ENCODE measurements around the gene TUBE1. TPM values are rescaled to one million over a fixed set of nuclear protein-coding genes. Genes with fewer than 3 reads are reported as not detected.

Gene TUBE1
- total and polyA plus RNA-seq, 2 of the 4 experiments (the other 2 are of a cell fraction), result 7.9 to 8.6 TPM

DNA sequence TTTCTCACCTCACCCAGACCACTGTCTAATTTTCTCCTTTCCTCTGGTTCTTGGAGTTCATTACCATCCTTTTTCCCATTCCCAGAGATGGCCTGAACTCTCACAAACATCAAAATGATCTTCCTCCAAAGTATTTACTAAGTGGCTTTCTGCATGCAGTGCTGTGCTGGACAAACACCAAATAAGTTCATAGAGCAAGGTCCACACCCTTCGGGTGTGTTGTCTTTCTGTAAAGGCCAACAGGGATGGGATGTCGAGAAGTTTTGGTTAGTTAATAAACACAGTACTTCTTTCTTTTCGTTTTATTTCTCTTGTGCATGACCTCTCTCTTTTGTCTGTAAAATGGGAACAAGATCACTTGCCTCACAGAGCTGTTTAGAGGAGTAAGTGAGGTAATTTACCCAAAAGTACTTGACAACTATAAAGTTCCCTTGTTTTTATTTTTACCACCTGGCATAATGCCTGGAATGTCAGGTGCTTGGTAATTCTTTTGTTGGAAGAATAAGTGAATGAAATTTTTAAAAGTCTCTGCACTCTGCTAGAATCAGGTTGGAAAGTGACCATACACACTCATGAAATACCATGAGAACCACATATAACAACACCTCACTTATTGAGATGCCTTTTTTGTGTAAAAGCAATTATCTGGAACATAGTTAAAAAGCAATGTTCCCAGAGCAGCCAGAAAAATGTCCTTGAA, 56.2 kb downstream of the TUBE1 start:
- Histone ChIP-seq H2AFZ (replicated peaks; ENCODE audit: low read length, poor library complexity) (no peak overlapping the region), H3K4me2 (ENCODE audit: low read depth, low read length) (no peak overlapping the region), H3K56ac (ENCODE audit: extremely low read depth, insufficient read depth, low read length) (no peak overlapping the region), H3K18ac (ENCODE audit: low read depth, low read length) (no peak overlapping the region), H2BK5ac (ENCODE audit: low read depth, low read length, poor library complexity, severe bottlenecking) (no peak overlapping the region), H4K20me1 (ENCODE audit: insufficient read depth, low read length) (no peaks in the 10 kb centered on the region), H4K8ac (ENCODE audit: low read depth in 2 of 2, low read length in 2 of 2) (no peak overlapping the region), H2BK120ac (ENCODE audit: low read depth, low read length) (no peak overlapping the region), H4K91ac (ENCODE audit: insufficient read depth, low read depth, low read length) (no peak overlapping the region), H3K14ac (replicated peaks; ENCODE audit: low read depth, low read length) (no peak overlapping the region), H2AK9ac (replicated peaks; ENCODE audit: low read depth, low read length, poor library complexity) (no peak overlapping the region), H3K4me1 (ENCODE audit: control insufficient read depth, insufficient read depth, low read length) (no peaks in the 10 kb centered on the region), H3K9me3 (ENCODE audit: control insufficient read depth, insufficient read depth, low read length) (no peaks in the 10 kb centered on the region), H3K9ac (ENCODE audit: low read depth, low read length) (no peak overlapping the region), H3K27me3 (ENCODE audit: control insufficient read depth, insufficient read depth, low read length) (peaks cover 15% of the 10 kb centered on the region), H3K79me1 (ENCODE audit: low read depth in 1 of 2, low read length in 2 of 2) (no peaks in the 10 kb centered on the region), H3K36me3 (ENCODE audit: control insufficient read depth, insufficient read depth, low read length) (no peaks in the 10 kb centered on the region), H3K9me1 (ENCODE audit: insufficient read depth, low read length) (0 out of 2 replicates have a peak, but pooled peaks cover 3% of the 10 kb centered on the region), H2BK20ac (ENCODE audit: low read depth, low read length) (no peak overlapping the region), H2AK5ac (ENCODE audit: low read depth, low read length) (no peak overlapping the region), H4K5ac (ENCODE audit: low read depth, low read length) (no peak overlapping the region), H3K27ac (ENCODE audit: insufficient read depth, low read length) (no peak overlapping the region), H3K4me3 (ENCODE audit: insufficient read depth, low read depth, low read length) (no peak overlapping the region), H3K4ac (ENCODE audit: low read depth, low read length) (no peak overlapping the region), H3K23ac (ENCODE audit: low read depth, low read length) (no peak overlapping the region), H2BK15ac (ENCODE audit: low read depth, low read length) (no peak overlapping the region)
- BruUV-seq (replicated peaks), result no TSS peak
- in situ Hi-C loops (cut with MboI; ENCODE audit: low sequenced_read_pairs), result loop anchor here (25.0 kb wide), 2 partner anchors 669 to 994 kb away; no protein-coding TSS in a partner anchor
- dilution Hi-C loops (cut with HindIII; ENCODE audit: low sequenced_read_pairs, unreplicated experiment), result no loop called here
- intact Hi-C loops (cut with micrococcal nuclease), result no loop called here
- no CpG with 5 or more reads among the region's 3 CpGs for WGBS, 2 experiments (ENCODE audit: extremely low coverage in 2 of 2, insufficient read length in 1 of 2)
- DNase-seq (no peak), ATAC-seq (ENCODE audit: low read depth) (no peak)
- ChIA-PET POLR2A (ENCODE audit: unreplicated experiment) (no interaction called here), CTCF (no interaction called here)
- TF ChIP-seq RCOR1 (IDR thresholded peaks at IDR 0.05; ENCODE audit: insufficient replicate concordance, low read length) (no peak), MXI1 (IDR thresholded peaks at IDR 0.05; ENCODE audit: borderline replicate concordance, low read depth, low read length) (no peak), POLR2A (IDR thresholded peaks at IDR 0.05; ENCODE audit: low read depth, low read length) (no peak), CHD1 (IDR thresholded peaks at IDR 0.05; ENCODE audit: low read depth, low read length) (no peak), USF2 (IDR thresholded peaks at IDR 0.05; ENCODE audit: low read depth, low read length) (no peak), ELK1 (IDR thresholded peaks at IDR 0.05; ENCODE audit: borderline replicate concordance, low read depth, low read length) (no peak), BHLHE40 (IDR thresholded peaks at IDR 0.05; ENCODE audit: low read depth, low read length) (no peak), RFX5 (IDR thresholded peaks at IDR 0.05; ENCODE audit: low read depth, low read length) (no peak), SMC3 (IDR thresholded peaks at IDR 0.05; ENCODE audit: low read depth, low read length) (no peak), RAD21 (IDR thresholded peaks at IDR 0.05; ENCODE audit: low read length) (no peak), NFE2L2 (IDR thresholded peaks at IDR 0.05; ENCODE audit: low read depth, low read length) (no peak), MAZ (IDR thresholded peaks at IDR 0.05; ENCODE audit: borderline replicate concordance, low read depth, low read length) (no peak), CEBPB (IDR thresholded peaks at IDR 0.05; ENCODE audit: low read depth, low read length) (no peak), FOS (IDR thresholded peaks at IDR 0.05; ENCODE audit: low read depth, low read length) (no peak), MAFK (IDR thresholded peaks at IDR 0.05; ENCODE audit: low read depth, low read length) (no peak)
- TF ChIP-seq, protein P1, sequence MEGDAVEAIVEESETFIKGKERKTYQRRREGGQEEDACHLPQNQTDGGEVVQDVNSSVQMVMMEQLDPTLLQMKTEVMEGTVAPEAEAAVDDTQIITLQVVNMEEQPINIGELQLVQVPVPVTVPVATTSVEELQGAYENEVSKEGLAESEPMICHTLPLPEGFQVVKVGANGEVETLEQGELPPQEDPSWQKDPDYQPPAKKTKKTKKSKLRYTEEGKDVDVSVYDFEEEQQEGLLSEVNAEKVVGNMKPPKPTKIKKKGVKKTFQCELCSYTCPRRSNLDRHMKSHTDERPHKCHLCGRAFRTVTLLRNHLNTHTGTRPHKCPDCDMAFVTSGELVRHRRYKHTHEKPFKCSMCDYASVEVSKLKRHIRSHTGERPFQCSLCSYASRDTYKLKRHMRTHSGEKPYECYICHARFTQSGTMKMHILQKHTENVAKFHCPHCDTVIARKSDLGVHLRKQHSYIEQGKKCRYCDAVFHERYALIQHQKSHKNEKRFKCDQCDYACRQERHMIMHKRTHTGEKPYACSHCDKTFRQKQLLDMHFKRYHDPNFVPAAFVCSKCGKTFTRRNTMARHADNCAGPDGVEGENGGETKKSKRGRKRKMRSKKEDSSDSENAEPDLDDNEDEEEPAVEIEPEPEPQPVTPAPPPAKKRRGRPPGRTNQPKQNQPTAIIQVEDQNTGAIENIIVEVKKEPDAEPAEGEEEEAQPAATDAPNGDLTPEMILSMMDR (conservative IDR thresholded peaks at IDR 0.05; ENCODE audit: low read depth, low read length), result no peak

All from IMR-90 (cell line).